NCI-H69 (cell line): Measurements from ENCODE around the gene NTN1.

Source experiments
- DNase-seq: peaks from one replicate; lab custom pipeline; 2025; lab: John Stamatoyannopoulos, UW

NTN1 gene

DNA sequence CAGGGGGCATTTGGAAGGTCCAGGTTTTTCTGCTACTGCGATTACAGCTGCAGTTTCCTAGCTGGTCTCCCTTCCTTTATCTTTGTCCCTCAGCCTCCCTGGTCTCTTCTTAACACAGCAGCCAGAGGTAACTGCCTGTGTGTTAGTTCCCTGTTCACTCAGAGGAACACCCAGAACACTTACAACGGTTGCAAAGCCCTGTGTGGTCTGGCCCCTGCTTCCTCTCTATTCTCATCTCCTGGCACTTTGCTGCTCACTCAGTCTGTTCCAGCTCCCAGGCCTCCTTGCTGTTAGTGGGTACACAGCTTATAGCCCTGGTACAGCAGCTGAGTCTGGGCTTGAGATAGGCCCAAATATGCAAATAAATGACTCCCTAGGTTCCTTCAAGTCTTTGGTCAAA, 16.4 kb downstream of the NTN1 start:
- no peak for DNase-seq

- DNase-seq = no peak
These were observed 17.1 kb downstream of the NTN1 start for GRCh38 chr17:9038380-9038779.

DNA sequence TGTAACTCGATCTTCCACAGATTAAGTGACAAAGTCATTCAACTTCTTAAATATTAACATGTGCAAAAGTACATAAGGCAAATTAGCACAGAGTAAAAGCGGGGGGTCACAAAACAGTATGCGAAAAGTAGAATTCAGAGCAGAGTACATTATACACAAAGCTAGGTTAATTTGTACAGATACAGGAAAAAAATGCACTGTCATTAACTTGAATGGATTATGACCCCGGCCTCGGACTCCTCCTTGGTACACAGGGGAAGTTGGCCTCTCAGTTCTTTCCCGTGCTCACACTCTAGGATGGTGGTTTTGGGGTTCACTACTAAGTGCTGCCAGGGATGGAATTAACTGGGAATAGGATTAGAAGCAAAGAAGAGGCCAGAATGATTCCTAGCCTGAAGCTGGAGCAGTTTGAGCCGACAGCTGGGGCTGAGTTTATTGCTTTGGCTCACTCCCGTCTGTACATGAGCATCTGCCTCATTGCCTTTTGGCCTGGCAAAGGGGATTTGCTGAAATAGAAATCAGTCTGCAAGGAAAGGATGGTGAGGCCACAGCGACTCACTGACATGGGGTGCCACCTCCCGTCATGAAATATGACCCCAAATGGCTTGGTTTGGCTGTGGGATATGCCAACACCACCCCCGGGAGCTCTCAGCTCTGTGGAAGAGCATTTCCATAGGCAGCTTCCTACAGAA, 23.6 kb downstream of the NTN1 start:
- no peak for DNase-seq

GRCh38 chr17:9050801-9051401, 29.6 kb downstream of the NTN1 start:
- no peak for DNase-seq

DNA sequence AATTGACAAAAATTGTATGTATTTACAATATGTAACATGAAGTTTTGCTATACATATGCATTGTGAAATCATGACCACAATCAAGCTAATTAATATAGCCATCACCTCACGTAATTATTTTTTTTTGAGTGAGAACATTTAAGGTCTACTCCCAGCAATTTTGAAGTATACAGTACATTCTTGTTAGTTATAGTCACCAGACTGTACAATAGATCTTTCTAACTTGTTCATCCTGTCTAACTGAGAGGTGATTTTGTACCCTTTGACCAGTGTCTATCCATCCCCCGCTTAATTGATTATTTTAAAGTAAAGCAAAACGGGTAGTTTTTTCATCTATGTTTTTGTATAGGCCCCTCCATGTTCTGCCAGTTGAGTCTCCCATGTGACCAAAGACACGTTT, 30.3 kb downstream of the NTN1 start:
- no peak for DNase-seq

GRCh38 chr17:9052921-9053320, 31.6 kb downstream of the NTN1 start:
- no peak for DNase-seq

DNA sequence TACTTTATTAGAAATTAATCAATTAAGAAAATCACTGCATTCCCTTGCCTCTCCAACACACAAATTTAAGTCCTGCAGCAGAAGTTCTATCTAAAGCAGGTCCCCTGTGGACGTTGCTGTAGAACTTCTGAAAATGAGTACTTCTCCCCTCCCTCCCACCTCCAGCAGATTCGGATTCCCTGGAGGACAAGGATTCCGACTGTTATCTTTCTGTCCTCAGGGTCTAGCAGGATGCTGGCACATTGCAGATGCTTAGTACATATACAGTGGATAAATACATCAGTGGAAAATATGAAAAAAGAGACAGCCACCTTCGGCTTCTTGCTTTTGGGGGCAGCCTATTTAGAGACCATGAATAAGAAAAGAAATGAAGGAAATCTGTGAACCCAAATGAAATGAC, 32.1 kb downstream of the NTN1 start:
- no peak for DNase-seq

- no peak for DNase-seq
These were observed 33.0 kb downstream of the NTN1 start for GRCh38 chr17:9054126-9054975.

GRCh38 chr17:9055281-9055680, 34.0 kb downstream of the NTN1 start:
- no peak for DNase-seq

- no peak for DNase-seq
These were observed 35.3 kb downstream of the NTN1 start for GRCh38 chr17:9056566-9056965.

GRCh38 chr17:9057310-9057709, 36.0 kb downstream of the NTN1 start:
- no peak for DNase-seq

DNA sequence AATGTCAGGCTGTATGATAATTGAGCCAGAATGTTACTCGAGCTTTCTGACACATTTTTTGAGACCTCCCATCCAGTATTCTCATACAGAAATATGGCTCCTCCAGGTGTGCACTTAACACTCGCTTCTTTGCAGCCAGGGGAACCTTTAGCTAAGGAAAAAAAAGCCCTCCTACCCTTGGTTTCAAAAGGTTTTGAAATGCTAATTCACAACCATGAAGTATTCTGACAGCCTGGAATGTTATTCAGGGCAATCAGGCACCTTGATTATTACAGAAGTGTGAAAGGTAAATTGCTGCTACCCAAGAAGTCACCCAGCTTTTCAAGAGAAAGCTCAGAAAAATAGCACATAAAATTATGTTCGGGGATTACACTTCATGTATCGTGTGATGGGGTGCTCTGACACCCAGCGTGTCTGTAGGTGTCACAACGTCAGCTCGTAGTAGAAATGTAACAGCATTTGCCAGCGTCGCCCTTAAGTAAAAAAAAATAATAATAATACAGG, 41.1 kb downstream of the NTN1 start:
- no peak for DNase-seq

DNA sequence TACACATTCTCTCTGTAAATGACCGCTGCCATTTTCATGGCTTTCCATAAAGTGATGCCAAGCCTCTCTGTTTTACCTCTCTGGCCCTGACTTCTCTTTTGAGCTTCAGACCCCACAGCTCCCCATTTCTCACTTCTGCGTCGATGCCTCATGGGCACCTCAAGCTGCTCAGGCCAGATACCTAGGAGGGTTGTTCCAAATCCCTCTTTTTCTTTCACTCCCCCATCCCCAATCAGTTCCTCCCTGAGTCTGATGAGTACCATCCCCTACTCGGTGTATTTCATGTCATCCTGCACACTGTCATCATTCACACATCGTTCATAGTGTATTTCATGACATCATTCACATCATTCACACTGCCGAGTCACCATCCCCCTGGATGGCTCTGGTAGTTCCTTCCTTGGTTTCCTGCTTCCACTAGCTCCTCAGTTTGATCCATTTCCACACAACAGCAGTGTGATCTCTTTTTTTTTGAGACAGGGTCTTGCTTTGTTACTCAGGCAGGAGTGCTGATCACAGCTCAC, 43.1 kb downstream of the NTN1 start:
- no peak for DNase-seq

DNA sequence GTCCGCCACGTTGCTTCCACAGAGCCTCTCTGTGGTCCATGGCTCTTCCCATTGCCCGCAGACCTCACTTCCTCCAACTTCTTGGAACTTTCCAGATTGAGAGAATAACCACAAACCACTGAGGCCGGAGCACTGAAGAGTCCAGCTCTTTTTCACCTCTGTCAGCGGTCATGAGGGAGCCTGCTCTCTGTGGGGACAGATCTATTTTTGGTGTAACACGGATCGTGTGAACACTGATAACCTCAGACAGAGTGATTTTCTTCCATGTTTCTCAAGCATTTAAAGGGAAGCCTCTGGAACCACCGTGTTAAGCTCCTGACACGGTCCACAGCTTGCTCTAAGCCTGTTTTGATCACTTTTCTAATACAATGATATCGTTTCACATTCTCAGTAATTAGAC, 49.7 kb downstream of the NTN1 start:
- no peak for DNase-seq

DNA sequence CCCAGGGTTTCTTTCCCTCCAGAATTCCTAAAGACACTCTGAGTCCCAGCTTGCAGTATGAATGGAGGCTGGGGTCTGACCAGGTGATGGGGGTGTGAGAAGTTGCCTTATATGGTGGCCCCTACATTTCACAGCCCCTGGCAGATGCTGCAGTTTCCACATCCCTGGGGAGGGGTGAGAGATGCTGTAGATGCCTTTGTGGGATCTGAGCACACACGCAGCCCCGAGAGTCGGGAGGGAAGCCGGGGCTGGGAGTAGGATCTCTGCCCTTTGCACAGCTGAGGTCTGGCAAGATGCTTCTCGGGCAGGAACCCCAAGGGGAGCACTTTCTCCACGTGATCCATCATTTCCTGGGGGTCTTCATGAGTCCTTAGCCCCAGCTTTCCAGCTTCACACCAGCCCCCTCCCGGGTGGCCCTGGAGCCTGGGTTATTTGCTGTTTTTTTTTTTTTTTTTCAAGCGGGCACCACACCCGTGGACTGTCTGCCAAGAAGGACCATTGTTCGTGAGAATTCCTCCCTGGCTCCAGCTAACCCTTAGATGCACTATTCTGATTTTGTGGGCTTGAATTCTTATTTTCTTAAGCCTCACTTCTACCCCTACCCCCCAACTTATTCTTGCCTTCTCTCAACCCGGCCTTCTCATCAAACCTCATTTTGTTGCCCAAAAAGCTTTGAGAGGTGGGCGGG, 50.6 kb downstream of the NTN1 start:
- DNase-seq = no peak

DNA sequence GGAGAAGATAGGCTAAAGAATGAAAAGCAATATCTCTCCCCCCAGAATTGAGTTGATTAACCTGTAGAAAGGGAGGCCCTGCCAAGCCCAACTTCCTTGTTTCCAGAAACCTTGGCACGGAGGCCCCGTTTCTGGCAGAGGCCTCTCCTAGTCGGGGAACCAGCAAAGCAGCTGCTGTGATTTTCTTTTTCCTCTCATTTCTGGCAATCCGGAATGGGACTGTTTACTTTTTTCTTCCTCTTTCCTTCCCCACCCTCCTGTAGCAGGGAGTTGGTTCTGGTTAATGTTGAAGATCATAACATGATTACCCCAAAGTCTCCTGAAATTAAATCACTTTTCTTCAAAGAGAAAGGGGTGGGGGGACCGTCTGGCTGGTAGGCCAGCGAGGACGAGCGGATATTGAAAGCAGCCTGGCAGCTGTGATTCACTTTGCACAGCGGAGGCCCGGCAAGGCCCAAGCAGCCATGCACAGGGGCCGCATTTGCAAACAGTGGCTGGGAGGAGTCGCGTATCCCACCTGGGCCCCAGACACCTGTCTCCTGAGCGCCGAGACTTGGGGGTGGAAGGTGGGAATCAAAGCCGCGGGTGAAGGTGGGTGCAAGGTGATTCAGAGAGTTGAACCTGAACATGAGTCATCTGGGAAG, 51.5 kb downstream of the NTN1 start:
- no peak for DNase-seq

- no peak for DNase-seq
These were observed 52.8 kb downstream of the NTN1 start for GRCh38 chr17:9074131-9074530.

- no peak for DNase-seq
These were observed 58.3 kb downstream of the NTN1 start for GRCh38 chr17:9079461-9080103.

- DNase-seq = no peak
These were observed 59.1 kb downstream of the NTN1 start for GRCh38 chr17:9080296-9080914.

- DNase-seq = no peak
These were observed 59.7 kb downstream of the NTN1 start for GRCh38 chr17:9080983-9081382.

DNA sequence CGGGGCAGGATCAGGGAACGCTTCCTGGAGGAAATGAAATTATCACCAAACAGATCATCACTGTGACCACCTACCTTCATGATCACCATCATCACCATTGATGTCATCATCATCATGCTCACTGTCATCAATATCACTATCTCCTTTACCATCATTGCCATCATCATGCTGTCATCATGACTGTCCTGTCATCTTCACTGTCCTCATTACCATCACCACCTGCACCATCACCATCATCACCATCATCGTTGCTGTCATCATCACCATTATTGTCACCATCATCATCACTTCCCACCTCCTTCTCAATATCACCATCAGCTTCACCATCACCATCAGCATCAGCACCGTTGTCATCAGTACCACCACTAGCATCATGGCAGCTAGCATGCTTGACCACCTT, 65.3 kb downstream of the NTN1 start:
- no peak for DNase-seq
